Uterus (tissue), 2 donors: ENCODE results near the gene CHRM3.

Experiments used
- CTCF ChIP-seq, 4 experiments: fragments of 200-600 bp in 2 of 4; fragments of 450-650 bp in 2 of 4; sonication (generic) in 2 of 4; IDR thresholded peaks; one replicate each; pipeline ENCODE4 v1.5.1; 2016 to 2019; ENCODE audit warnings: antibody characterized with exemption in 4 of 4, mild to moderate bottlenecking in 2 of 4, moderate library complexity in 1 of 4
- POLR2A ChIP-seq, 2 donors: fragments of 450-650 bp; IDR thresholded peaks; one replicate each; pipeline ENCODE4 v1.6.1; 2016; ENCODE audit warnings: antibody characterized with exemption in 2 of 2, mild to moderate bottlenecking in 1 of 2, moderate library complexity in 1 of 2

- TF ChIP-seq POLR2A (IDR thresholded peaks at IDR 0.05) (no peak), CTCF (IDR thresholded peaks at IDR 0.05) (no peak)
Measured at GRCh38 chr1:239422818-239423217, 36.5 kb downstream of the CHRM3 start.
